Caco-2 (cell line): Measurements from ENCODE around the gene KRTAP10-2. TPM values are rescaled to one million over a fixed set of nuclear protein-coding genes. Genes with fewer than 3 reads are reported as not detected.
"Not testable (repeated sequence)": the region's sequence is repeated elsewhere in the genome, so short reads cannot be mapped to it uniquely, and the experiment has no call there.

Source experiments
- BruUV-seq: library from RNA; stranded (reverse); fragments of 400-500 nt; replicated peaks from 2 replicates; lab custom pipeline; 2021; lab: Mats Ljungman, UMichigan
- CTCF ChIA-PET: fragments of 300-600 bp; sonication (Branson Sonifier 250); formaldehyde crosslinking; loops from one replicate; lab custom pipeline; 2022; ENCODE audit warnings: antibody characterized with exemption; lab: Charles Lee
- POLR2A ChIA-PET: fragments of 300-600 bp; sonication (Branson Sonifier 250); formaldehyde crosslinking; loops from one replicate; lab custom pipeline; 2022; ENCODE audit warnings: antibody characterized with exemption; lab: Charles Lee
- DNase-seq, 2 experiments: peaks; one replicate each; pipeline versions ENCODE4 v3.0.0 to v3.0.0-alpha.2; 2020 to 2022
- H3K27me3 ChIP-seq: replicated peaks from 2 replicates; pipeline ENCODE4 v1.6.0; 2011; ENCODE audit warnings: low read length; ENCODE audit not compliant: control insufficient read depth, insufficient read depth
- H3K36me3 ChIP-seq: 2 replicates; pipeline ENCODE4 v1.5.1; 2011; ENCODE audit warnings: low read length; ENCODE audit not compliant: control insufficient read depth, insufficient read depth
- H3K4me1 ChIP-seq: fragments of 250-450 bp; sonication (Bioruptor Pico); 2 replicates; pipeline ENCODE4 v1.5.1; 2020; ENCODE audit warnings: mild to moderate bottlenecking
- H3K4me3 ChIP-seq: 2 replicates; pipeline ENCODE4 v1.5.1; 2011; ENCODE audit warnings: low read depth, mild to moderate bottlenecking, control low read depth, low read length
- H3K9me3 ChIP-seq: fragments of 250-450 bp; sonication (Bioruptor Pico); 2 replicates; pipeline ENCODE4 v1.5.1; 2020; ENCODE audit warnings: mild to moderate bottlenecking, moderate library complexity
- H3K27ac Mint-ChIP-seq: one replicate; pipeline ENCODE4 v1.8.0; 2022; ENCODE audit warnings: mixed read lengths; ENCODE audit not compliant: unreplicated experiment
- H3K27me3 Mint-ChIP-seq: one replicate; pipeline ENCODE4 v1.8.0; 2022; ENCODE audit warnings: mixed read lengths; ENCODE audit not compliant: insufficient read depth, unreplicated experiment
- H3K36me3 Mint-ChIP-seq: one replicate; pipeline ENCODE4 v1.8.0; 2022; ENCODE audit warnings: mild to moderate bottlenecking, mixed read lengths; ENCODE audit not compliant: insufficient read depth, unreplicated experiment
- H3K4me1 Mint-ChIP-seq: one replicate; pipeline ENCODE4 v1.8.0; 2022; ENCODE audit warnings: low read depth, mixed read lengths; ENCODE audit not compliant: unreplicated experiment
- H3K4me3 Mint-ChIP-seq: one replicate; pipeline ENCODE4 v1.8.0; 2022; ENCODE audit warnings: mild to moderate bottlenecking, moderate library complexity, mixed read lengths; ENCODE audit not compliant: unreplicated experiment
- H3K9me3 Mint-ChIP-seq: one replicate; pipeline ENCODE4 v1.8.0; 2022; ENCODE audit warnings: mixed read lengths; ENCODE audit not compliant: unreplicated experiment
- CTCF ChIP-seq, 2 experiments: fragments of 200-600 bp in 1 of 2; IDR thresholded peaks; 1 replicate in 1 of 2; 2 replicates in 1 of 2; pipeline versions ENCODE4 v1.5.1 to v1.8.0; 2011 to 2022; ENCODE audit warnings: antibody characterized with exemption in 1 of 2, control low read depth in 1 of 2, inconsistent platforms in 1 of 2, low read depth in 1 of 2, low read length in 1 of 2, mild to moderate bottlenecking in 1 of 2, moderate library complexity in 1 of 2; ENCODE audit not compliant: insufficient read depth in 1 of 2, severe bottlenecking in 1 of 2, unreplicated experiment in 1 of 2
- intact Hi-C: fragments of 100-400 bp; cut with micrococcal nuclease; formaldehyde crosslinking; loops from one replicate; pipeline ENCODE4 v1.10.0; 2022; ENCODE audit not compliant: unreplicated experiment
- total RNA-seq: library from RNA; stranded (reverse); gene quantifications from 2 replicates; pipeline ENCODE4 v1.2.3, GENCODE V29; 2022

Gene KRTAP10-2
- total RNA-seq, 1 experiment from 2014 or later = not detected

GRCh38 chr21:44564099-44564498 lies 12.8 kb upstream of the KRTAP10-2 start:
- H3K9me3 Mint-ChIP-seq = no peaks in the 10 kb centered on the region
- Histone ChIP-seq H3K36me3 (no peaks in the 10 kb centered on the region), H3K4me1 (no peaks in the 10 kb centered on the region), H3K4me3 (no peak overlapping the region), H3K9me3 (0 out of 2 replicates have a peak, but pooled peaks cover 8% of the 10 kb centered on the region), H3K27me3 (no peaks in the 10 kb centered on the region)
- BruUV-seq = no TSS peak
- H3K4me3 Mint-ChIP-seq = no peak overlapping the region
- no peak overlapping the region for H3K27ac Mint-ChIP-seq
- DNase-seq = no peak
- H3K27me3 Mint-ChIP-seq = peaks cover 15% of the 10 kb centered on the region
- ChIA-PET CTCF (no interaction called here), POLR2A (no interaction called here)
- H3K36me3 Mint-ChIP-seq = no peaks in the 10 kb centered on the region
- H3K4me1 Mint-ChIP-seq = no peaks in the 10 kb centered on the region
- TF ChIP-seq CTCF (IDR thresholded peaks at IDR 0.05; ENCODE audit: insufficient read depth in 1 of 2, low read depth in 1 of 2, low read length in 1 of 2, severe bottlenecking in 1 of 2, unreplicated experiment in 1 of 2) = no peak
- intact Hi-C loops = no loop called here

- H3K4me1 ChIP-seq = no peaks in the 10 kb centered on the region
- H3K36me3 ChIP-seq = no peaks in the 10 kb centered on the region
- no peaks in the 10 kb centered on the region for H3K9me3 ChIP-seq
- no peaks in the 10 kb centered on the region; the same call in 1 of the 2 replicates for H3K27me3 ChIP-seq
- BruUV-seq = no TSS peak
- Mint-ChIP-seq H3K9me3 (no peaks in the 10 kb centered on the region), H3K36me3 (no peaks in the 10 kb centered on the region), H3K27me3 (peaks cover 25% of the 10 kb centered on the region), H3K4me1 (no peaks in the 10 kb centered on the region), H3K4me3 (no peak within 1 kb of the TSS), H3K27ac (no peak within 1 kb of the TSS)
- H3K4me3 ChIP-seq = no peak within 1 kb of the TSS
- ChIA-PET CTCF (no interaction called here), POLR2A (no interaction called here)
- no peak for DNase-seq
- TF ChIP-seq CTCF (IDR thresholded peaks at IDR 0.05; ENCODE audit: insufficient read depth in 1 of 2, low read depth in 1 of 2, low read length in 1 of 2, severe bottlenecking in 1 of 2, unreplicated experiment in 1 of 2) = no peak
- intact Hi-C loops = no loop called here
Measured at GRCh38 chr21:44558695-44559094, 7.4 kb upstream of the KRTAP10-2 start, which contains the start of gene KRTAP10-3. Gene KRTAP10-3 (minus strand): TSS chr21:44558795. CDS start chr21:44558715, 80 bp downstream.

- H3K27ac Mint-ChIP-seq, H3K4me3 Mint-ChIP-seq, BruUV-seq, H3K9me3 Mint-ChIP-seq, POLR2A ChIA-PET, H3K36me3 ChIP-seq, DNase-seq, H3K9me3 ChIP-seq, H3K4me1 Mint-ChIP-seq, CTCF ChIA-PET, H3K36me3 Mint-ChIP-seq, H3K4me1 ChIP-seq, H3K4me3 ChIP-seq, intact Hi-C loops, H3K27me3 ChIP-seq: not testable (repeated sequence)
- H3K27me3 Mint-ChIP-seq = peaks cover 24% of the 10 kb centered on the region
Measured at GRCh38 chr21:44558329-44558675, 7.0 kb upstream of the KRTAP10-2 start.
